GM12892 (cell line): ENCODE data around the gene ZBTB46.
"Not testable (repeated sequence)": the region's sequence is repeated elsewhere in the genome, so short reads cannot be mapped to it uniquely, and the experiment has no call there.

Experiments used
- POLR2A ChIP-seq: IDR thresholded peaks from 2 replicates; pipeline ENCODE4 v1.6.1; 2011; ENCODE audit warnings: low read depth, low read length, control low read depth
- POLR2AphosphoS5 ChIP-seq: IDR thresholded peaks from 2 replicates; pipeline ENCODE4 v1.6.1; 2011; ENCODE audit warnings: low read depth, low read length, control low read depth
- TAF1 ChIP-seq: IDR thresholded peaks from 2 replicates; pipeline ENCODE4 v1.6.1; 2011; ENCODE audit warnings: low read depth, mild to moderate bottlenecking, control low read depth, low read length, borderline replicate concordance

DNA sequence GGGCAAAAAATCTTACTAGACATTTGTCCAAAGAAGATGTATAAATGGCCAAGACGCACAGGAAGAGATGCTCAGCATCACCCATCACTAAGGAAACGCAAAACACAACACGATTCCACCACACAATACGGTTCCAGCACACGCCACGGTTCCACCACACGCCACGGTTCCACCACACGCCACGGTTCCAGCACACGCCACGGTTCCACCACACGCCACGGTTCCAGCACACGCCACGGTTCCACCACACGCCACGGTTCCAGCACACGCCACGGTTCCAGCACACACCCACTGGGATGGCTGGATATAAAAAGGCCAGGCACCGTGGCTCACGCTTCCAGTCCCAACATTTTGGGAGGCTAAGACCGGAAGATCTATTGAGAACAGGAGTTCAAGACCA is 54.2 kb downstream of the ZBTB46 start:
- not testable (repeated sequence) for TF ChIP-seq POLR2A, POLR2AphosphoS5, TAF1
